IPS-NIHi7 (cell line): ENCODE measurements around the gene MSX2.
"Not testable (repeated sequence)": the region's sequence is repeated elsewhere in the genome, so short reads cannot be mapped to it uniquely, and the experiment has no call there.

Source experiments
- DNase-seq: peaks from one replicate; pipeline ENCODE4 v3.0.0; 2012; ENCODE audit warnings: mixed read lengths; ENCODE audit errors: extremely low spot score

MSX2 gene

DNA sequence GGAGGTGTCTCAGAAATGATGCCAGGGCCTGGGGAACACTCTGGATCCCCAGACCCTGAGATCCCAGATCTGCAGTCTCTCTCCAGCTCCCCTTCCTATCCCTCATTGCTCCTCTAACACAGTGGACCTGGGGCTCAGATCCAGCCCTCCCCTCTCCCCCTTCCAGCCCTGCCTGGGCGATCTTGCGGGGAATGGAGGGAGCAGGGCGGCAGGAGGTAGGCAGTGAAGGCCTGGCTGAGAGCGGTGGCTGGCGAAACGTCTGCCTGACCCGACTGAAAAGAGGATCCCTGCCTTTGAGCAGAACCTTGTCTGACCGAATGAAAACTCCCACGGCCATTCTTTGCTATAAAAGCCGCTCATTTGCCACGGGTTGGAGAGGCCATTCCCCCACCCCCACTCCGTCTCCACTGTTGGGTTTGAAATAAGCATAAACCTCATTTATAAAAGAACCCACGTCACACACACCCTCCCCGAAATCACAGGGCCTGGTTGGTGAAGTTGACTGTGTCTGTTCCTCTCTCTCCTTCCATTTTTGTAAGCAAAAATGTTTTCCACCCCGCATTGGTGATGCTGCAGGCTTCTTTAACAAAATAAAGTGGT lies 8.8 kb downstream of the MSX2 start:
- DNase-seq = peak; percentile 51

DNA sequence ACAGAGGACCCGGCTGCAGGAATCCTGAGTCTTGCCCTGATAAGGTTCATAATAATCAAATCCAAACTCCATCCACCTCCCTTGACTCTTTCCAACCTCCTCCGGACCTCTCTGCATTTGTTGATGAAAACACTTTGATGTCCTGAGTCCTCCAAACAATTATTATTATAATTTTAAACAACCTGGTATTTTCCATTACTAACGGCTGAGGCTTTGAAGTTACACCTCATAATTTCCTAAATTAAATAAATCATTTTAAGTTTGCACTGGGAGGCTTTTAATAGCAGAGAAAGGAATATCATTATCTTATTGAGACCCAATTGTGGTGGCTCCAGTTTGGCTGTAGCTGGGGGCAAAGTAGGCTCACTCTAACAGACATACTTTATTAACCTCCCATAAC lies 9.5 kb downstream of the MSX2 start:
- DNase-seq = no peak

DNA sequence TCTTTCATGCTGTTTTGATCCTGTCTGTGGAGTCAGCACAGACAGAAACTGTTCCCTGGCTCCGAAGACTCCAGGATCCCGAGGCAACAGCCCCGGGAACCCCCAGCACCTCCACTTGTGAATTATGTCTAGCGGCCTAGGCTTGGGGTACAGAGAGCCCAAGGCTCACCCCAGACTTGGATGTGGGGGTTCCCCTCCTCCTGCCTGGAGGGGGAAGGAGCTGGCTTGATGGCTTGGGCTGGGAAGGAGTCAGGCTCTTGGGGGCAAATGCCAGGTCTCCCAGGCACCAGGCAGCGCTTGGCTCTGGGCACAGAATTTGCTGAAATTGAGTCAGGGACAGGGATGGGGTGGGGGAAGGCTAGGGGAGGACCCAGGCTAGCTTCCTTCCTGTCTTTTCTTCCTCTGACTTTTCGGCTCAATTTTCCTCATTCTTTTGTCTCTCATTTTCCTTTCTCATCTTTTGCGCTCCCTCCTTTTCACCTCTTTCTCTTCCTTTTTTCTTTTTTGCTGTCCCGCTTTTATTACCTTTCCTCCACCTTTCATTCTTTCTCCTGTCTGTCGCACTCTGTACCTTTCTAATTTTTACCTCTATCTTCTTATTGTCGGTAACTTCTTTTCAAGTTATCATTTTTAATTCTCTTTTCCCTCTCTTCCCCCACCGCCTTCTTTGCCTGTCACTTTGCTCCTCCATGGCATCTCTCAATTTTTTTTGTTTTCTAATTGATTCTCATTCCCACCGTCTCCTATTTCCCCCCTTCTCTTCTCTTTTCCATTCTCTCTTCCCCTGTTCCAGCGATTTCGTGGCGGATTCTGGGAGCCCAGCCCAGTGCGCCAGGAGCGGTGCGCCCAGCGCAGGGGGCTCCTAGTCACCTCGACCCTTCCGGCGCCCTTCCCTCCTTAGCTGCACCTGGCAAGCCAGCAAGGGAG lies 10.5 kb downstream of the MSX2 start:
- DNase-seq = no peak

DNA sequence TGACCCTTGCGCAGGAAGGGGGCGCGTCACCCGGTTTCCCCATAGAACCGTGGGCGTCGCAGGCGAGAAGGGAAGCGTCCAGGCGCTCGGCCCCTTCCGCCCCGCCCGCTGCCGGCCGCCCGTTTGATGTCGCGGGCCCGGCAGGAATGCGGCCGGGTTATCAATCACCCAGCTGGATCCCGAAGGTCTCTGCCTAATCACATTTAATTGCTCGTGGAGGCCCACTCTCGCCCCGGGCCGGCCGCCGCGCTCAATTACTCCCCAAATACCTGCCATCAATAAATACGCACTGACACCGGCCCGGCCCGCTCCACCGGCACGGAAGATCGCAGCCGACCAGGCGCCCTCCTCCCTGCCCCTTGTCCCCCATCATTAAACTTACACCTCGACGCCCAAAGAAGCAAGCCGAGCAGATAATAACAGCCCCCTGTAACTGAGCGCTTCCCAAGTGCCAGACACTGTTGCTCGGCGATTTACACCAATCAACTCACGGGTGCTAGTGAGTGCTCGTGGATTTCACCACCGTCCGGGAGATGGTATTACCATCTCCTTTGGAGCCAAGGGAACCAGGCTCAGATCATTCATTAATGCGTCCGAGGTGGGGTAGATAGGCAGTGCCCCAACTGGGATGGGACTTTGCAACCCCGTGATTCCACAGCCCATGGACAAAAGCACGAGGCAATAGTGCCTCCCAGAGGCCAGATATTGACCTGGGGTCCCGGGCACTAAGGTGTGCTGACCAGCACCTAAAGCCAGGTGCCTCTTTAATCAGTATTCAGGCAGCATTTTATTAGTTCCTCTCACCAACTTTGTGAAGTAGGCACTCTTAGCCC lies 11.3 kb downstream of the MSX2 start:
- peak; percentile 78 for DNase-seq

DNA sequence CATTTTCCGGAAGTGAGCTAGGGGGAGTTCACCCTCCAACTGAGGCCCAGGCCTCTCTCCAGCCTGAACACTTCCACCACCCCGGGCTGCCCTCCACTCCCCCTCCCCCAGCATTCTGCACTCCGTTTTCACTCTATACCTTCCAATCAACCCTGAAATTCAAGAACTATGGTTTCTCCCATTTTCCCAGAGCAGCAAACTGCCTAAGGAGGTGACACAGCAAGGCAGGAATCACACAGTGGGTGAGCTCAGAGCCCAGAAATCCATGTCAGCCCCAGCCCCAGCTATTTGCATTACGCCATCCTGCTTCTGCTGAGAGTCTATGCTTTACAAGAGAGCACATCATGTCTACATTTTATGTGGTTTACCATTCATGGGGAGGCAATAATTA lies 11.9 kb downstream of the MSX2 start:
- no peak for DNase-seq

DNA sequence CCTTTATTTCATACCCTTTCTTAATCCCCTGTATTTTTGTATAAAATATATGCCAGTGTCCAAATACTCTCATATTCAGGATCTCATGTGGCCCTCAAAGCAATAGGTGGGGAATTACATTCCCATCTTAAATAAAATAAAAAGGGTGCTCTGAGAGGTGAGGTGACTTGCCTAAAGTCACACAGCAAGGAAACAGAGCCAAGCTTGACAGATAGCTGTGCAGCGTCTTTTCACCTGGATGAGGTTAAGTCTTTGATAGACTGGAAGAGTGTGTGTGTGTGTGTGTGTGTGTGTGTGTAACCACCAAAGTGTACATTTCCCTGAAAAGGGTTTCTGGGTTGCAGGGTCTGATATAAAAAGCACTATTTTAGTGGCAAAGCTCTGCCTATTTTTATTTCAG lies 12.4 kb downstream of the MSX2 start:
- DNase-seq = no peak

DNA sequence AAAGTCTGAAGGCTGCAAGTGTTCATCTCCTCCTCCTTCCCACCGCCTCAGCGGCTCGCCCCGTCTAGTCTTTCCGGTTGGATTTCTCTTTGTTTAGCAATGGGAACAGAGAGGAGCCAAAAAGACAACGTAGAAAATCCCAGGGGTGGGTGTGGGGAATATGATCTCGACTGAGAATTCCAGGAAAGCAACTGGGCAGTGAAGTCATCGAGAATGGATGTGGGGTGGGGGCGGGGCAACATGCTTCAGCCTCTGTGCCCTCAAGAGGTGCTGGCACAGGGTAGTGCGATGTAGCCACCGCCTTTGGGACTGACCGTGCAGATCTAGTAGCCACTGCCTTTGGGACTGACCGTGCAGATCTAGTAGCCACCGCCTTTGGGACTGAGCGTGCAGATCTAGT lies 12.9 kb downstream of the MSX2 start:
- no peak for DNase-seq

DNA sequence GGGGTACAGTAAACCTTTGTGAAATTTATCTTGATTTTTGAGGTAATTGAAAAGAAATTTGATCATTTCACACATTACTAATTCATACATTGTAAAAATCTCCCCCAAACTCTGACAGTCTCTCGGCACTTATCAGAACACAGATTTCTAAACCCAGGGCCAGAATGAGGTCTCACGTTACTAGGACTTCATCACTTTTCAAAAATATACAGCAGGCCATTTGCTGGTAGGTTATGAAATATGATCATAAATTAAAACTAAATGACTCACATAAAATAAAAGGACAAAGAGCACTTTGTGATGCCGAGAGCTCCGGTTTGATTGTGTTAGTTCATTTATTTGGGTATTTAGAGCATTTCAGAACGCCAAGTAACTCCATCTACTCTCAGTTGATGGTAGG lies 17.0 kb downstream of the MSX2 start:
- DNase-seq = no peak

DNA sequence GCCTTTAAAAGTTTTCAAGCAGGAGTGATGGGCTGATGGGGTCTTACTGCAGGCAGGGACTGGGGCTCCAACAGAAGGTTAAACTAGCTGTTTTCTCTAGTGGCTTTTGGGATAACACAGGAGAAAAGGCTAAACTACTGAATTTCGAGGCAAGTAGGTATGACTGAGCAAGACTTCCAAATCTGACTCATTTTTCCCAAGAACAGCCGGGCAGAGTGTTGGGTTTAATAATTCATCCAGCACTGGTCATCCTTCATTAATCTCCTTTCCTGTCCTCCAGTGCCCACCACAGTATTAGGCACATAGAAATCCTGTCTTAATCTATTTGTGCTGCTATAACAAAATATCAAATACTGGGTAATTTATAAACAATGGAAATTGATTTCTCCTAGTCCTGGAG lies 20.5 kb downstream of the MSX2 start:
- no peak for DNase-seq

DNA sequence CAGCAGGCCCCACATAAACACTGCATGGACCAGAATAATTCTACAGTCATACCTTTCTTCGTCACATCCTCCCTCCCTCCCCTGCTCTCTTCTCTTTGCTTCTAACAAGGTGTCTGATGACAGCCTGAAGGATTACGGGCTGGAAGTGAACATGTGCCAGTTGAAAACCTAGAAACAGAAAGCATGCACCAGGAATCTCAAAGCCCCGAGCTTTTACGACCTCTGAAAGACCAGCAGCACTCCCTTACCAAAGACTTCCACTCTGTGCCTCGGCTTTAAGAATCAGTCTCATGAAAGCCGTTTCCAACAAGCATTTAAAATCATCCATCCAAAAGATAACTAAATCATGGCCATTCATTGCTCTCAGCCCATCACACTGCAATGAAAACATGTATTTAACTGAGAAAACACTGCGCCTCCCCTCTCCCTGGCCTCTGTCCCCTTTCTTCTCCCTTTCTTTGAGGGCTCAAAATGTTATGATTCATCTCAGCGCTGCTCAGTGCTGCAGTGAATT lies 21.3 kb downstream of the MSX2 start:
- DNase-seq = no peak

DNA sequence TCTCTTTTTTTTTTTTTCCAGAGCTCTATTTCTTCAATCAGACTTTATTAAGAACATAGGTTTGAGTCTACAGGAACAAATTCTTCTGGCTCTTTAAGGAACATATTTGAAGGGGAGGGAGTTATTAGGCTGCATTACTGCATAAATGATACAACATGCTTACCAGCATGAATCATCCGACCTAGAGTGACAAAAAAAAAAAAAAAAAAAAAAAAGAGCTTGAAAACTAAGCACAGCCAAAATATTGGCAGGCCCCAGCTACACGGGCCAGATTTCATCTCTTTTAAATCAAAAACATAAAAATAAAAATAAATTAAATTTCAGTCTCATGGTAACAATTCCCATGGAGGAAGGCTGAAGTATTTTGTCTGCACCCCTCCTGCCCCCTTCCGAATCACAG lies 26.3 kb downstream of the MSX2 start:
- no peak for DNase-seq

DNA sequence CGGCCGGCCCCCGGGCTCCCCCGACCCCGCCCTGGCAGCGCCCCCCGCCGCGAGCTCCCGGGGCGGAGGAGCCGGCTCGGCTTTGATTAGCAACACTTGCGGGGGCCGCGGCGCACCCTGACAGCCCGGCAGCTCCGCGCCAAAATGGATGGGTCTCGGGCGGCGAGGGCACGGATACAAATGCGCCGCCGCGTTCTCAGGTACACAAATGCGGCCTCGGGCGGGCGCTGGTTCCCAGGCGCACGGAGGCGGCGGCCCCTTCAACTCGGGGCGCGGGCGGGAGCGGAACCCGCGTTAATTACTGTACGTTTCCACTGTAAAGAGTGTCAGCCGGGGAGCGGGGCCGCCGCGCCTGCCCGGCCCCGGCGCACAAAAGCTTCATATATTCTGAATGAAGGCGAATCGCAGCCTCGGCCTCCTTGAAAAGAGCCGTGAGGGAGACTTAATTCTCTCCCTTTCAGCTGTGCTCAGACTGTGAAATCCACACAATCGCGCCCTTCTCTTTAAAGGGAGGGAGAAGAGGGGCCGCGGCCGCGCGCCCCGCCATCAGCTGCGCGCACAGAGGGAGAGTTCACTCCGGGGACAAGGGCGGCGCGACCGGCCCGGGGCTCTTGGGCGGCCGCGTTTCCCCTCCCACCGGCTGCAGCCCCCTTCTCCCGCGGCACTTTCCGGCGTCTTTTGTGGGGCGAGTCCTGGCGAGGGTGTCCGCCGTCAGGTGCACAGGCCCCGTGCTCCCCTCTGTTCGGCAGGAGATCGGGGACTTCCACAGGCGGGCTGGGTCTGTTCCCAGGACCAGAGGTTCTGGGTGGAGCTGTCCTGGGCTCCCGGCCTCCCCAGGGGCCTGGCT lies 27.0 kb downstream of the MSX2 start:
- peak; percentile 47 for DNase-seq

DNA sequence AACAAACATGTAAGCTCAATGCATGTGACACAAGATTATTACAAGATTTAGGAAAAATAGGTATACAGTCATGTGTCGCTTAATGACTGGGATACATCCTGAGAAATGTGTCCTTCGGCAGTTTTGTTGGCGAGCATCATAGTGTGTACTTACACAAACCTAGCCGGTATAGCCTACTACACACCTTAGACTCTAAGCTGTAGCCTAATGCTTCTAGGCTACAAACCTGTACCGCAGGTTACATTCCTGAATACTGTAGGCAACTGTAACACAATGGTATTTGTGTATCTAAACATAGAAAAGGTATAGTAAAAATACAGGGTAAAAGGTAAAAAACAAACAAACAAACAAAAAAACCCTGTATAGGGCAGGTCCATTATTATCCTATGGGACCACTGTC lies 27.7 kb downstream of the MSX2 start:
- DNase-seq = no peak

DNA sequence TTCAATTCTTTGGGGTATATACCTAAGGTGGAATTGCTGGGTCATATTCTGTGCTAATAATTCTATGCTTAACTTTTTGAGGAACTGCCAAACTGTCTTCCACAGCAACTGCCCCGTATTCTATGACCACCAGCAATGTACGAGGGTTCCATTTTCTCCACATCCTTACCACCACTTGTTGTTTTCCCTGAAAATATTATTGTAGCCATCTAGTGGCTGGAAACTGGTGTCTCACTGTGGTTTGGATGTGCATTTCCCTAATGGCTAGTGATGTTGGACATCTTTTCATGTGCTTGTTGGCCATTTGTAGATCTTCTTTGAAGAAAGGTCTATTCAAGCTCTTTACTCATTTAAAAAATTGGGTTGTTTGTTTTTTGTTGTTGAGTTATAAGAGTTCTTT lies 30.7 kb downstream of the MSX2 start:
- no peak for DNase-seq

DNA sequence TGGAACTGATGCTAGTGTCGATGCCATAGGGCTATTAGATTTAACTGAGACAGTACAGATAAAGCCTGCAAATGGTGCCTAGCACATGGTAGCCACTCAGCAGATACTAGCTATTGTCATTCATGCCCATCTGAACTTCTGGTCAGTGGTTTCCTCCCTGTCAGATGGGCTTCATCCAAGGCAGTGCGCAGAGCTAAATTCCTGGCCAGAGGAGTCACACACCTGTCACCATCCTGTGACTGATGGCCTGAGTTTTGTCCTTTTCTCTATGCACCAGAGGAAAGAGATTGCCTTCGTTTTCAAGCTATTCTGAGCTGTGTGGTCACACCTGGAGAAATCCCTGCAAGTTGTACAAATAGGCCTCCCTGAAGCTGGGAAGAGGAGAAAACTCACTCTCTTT lies 34.7 kb downstream of the MSX2 start:
- no peak for DNase-seq

DNA sequence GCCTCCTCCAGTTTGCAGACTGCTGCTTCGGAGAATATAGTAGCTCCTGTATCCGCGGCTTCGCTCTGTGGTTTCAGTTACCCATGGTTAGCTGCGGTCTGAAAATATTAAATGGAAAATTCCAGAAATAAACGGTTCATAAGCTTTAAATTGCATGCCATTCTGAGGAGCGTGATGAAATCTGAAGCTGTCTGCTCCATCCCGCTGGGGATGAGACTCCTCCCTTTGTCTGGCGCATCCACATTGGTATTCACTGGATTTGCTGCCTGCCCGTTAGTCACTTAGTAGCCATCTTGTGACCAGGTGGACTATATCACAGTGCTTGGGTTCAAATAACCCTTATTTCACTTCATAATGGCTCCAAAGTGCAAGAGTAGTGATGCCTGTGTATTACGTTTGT lies 36.3 kb downstream of the MSX2 start:
- DNase-seq = no peak

DNA sequence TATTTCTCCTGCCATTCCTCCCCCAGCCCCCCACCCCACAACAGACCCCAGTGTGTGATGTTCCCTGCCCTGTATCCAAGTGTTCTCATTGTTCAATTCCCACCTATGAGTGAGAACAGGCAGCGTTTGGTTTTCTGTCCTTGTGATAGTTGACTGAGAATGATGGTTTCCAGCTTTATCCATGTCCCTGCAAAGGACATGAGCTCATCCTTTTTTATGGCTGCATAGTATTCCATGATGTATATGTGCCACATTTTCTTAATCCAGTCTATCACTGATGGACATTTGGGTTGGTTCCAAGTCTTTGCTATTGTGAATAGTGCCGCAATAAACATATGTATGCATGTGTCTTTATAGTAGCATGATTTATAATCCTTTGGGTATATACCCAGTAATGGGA lies 37.0 kb downstream of the MSX2 start:
- DNase-seq = not testable (repeated sequence)

DNA sequence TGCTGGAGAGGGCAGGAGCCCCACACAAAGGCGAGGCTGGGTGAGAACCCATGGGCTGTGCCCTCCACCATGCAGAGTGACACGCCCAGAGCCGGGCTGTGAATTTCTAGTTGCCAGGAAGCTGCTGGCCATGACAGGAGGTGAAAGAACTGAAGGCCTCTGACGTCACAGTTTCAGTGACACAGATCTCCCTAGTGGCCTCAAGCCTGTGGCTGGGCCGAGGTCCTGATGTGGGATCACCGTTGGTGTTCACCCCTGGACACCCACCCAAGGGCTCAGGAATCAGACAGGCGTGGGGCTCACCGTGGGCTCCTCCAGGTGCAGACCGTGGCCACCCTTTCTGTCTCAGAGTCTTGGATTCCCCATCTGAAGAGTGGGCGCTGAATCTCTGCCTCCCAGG lies 39.9 kb downstream of the MSX2 start:
- no peak for DNase-seq

DNA sequence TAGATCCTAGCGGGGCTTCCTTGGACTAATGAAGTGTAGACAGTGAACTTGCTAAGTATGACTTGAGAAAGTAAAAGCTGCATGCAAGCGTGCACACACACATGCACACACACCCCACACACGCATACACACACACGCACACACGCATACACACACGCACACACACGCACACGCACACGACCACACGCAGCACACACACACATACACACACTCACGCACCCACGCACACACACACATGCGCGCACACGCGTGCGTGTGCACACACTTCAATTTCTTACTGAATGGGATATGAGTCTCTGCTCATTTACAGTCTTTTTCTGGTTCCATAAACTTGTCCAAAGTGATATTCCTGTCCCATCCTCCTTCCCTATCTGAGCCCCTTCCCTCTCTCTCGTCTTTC lies 41.2 kb downstream of the MSX2 start:
- no peak for DNase-seq

DNA sequence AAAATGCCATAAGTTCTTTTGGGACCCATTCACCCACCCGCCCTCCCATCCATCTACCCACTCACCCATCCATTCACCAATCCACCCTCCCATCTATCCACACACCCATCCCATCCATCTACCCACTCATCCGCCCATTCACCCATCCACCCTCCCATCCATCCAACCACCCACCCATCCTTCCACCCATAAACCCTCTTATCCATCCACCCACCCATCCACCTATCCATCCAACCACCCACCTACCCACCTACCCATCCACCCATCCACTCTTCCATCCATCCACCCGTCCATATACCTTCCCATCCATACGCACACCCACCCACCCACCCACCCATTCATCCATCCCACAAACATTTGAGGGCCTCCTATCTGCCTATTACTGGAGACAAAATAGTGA lies 43.3 kb downstream of the MSX2 start:
- DNase-seq = no peak

DNA sequence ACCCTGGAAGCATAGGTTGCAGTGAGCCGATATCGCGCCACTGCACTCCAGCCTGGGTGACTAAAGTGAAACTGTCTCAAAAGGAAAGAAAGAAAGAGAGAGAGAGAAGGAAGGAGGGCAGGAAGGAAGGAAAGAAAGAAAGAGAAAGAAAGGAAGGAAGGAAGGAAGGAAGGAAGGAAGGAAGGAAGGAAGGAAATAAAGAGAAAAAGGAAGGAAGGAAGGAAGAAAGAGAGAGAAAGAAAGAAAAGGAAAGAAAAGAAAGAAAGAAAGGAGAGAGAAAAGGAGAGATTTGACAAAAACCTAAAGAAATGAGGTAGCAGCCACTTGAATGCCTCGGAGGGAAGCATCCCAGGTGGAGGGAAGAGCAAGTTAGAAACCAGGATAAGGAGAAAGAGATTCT lies 44.6 kb downstream of the MSX2 start:
- DNase-seq = no peak

DNA sequence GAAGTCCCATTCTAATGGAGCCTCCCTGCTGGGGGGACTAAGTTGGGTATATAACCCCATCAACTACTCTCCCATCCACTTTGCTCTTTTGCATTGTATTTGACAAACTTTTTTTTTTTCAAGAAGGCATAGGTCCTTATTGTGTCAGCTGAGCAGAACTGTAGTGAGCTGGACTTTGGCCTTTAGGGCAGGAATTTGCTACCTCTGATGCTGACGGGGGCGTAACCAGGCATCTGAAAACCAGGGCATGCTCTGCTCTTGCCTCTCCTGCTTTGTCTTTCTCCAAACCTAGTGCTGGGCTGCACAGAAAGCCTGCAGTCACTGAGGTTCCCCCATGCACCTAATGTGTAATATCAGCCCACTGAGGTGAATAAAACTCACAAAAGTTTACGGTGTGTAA lies 49.0 kb downstream of the MSX2 start:
- DNase-seq = no peak
